Measurements from ENCODE around the gene SFRP5.

SFRP5 gene

DNA sequence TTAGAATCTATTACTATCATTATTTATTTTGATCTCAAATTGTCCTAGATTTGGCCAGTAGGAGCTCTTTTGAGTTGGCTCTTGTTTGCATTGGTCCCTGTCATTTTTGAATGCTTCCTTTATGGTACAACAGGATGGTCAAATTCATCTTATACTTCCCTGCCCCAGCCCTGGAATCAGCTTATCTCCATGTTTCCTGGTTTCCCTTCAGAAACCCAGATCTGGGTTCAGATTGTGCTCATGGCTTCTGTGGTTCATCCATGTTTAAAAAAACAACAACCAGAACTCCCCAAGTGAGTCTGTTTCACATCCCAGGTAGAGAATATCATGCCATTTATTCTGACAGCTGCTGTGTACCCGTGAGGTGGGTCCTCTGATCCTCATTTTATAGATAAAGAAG lies 24.2 kb downstream of the SFRP5 start:
- Histone ChIP-seq H3K4me1 (ENCODE audit: control insufficient read depth, insufficient read depth, low read length) (no peaks in the 10 kb centered on the region), H3K27me3 (replicated peaks; ENCODE audit: control insufficient read depth, insufficient read depth, low read length) (no peaks in the 10 kb centered on the region), H3K36me3 (ENCODE audit: control insufficient read depth, insufficient read depth, low read length, severe bottlenecking) (peaks cover 95% of the 10 kb centered on the region), H3K4me3 (ENCODE audit: low read length) (no peak overlapping the region), H3K9me3 (ENCODE audit: control insufficient read depth, low read length) (no peaks in the 10 kb centered on the region), H3K9ac (ENCODE audit: low read length) (no peak overlapping the region)
- no peak for DNase-seq (ENCODE audit: low read depth)

DNA sequence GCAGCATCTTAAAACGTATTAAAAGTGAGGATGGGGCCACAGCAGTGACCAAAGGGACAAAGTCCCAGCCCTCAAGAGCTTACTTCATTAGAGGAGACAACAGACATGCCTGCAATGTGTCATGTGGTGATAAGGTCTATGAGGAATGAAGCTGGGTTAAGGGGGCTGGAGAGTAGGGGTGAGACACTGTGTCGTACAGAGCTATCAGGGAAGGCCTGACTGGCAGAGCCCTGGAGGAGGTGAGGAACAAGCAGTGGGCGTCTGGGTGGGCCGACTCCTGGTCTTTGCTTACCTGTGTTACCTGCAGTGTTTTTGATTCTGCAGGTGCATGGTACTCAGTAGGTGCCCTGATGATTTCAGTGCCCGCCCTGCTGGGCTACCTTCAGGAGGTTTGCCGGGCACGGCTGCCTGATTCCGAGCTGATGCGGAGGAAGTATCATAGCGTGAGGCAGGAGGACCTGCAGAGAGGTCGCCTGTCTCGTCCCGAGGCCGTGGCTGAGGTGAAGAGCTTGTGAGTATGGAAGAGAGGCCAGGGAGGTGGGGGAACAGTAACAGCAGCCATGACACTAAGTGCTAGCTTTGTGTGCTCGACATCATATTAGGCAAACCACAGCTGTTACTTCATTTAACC lies 27.3 kb downstream of the SFRP5 start:
- Histone ChIP-seq H3K27me3 (replicated peaks; ENCODE audit: control insufficient read depth, insufficient read depth, low read length) (no peaks in the 10 kb centered on the region), H3K9me3 (ENCODE audit: control insufficient read depth, low read length) (no peaks in the 10 kb centered on the region), H3K36me3 (ENCODE audit: control insufficient read depth, insufficient read depth, low read length, severe bottlenecking) (peaks cover 75% of the 10 kb centered on the region), H3K4me3 (ENCODE audit: low read length) (no peak overlapping the region), H3K4me1 (ENCODE audit: control insufficient read depth, insufficient read depth, low read length) (no peaks in the 10 kb centered on the region), H3K9ac (ENCODE audit: low read length) (no peak overlapping the region)
- no peak for DNase-seq (ENCODE audit: low read depth)

DNA sequence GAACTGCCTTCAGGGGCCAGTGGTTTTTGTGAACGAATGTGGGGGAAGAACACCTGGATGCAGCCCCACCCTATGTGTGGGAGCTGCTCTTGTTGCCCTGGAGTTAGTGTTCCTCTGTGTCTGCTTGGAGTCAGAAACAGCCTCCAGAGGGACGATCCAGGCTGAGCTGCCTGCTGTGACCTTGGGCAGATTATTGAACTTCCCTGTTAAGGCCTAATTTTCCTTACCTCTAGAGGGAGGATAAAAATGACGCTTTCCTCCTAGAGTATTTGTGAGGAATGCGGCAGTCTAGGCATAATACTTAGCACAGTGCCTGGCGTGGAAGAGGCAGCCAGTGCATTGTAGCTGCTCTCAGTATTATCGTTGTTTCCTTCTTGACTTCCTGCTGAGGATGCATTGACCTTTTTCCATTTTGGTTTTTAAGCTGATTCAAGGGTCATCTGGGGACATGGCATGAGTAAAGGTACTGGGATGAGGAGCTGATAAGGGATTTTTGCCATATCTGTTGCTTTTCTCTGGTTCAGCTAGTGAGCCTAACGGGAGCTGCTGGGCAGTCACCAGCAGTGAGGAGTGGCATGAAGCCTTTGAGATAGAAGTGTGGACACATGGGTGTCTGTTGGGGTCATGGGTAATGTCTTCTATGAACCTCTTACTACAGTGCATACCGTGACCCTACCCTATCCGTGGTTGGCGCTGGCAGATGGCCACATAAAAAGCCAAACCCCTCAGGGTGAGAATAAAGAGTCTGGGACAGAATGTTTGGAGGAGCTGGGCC lies 28.4 kb downstream of the SFRP5 start:
- H3K4me3 ChIP-seq (ENCODE audit: low read length): no peak overlapping the region
- peaks cover 65% of the 10 kb centered on the region for H3K36me3 ChIP-seq (ENCODE audit: control insufficient read depth, insufficient read depth, low read length, severe bottlenecking)
- no peaks in the 10 kb centered on the region for H3K9me3 ChIP-seq (ENCODE audit: control insufficient read depth, low read length)
- H3K4me1 ChIP-seq (ENCODE audit: control insufficient read depth, insufficient read depth, low read length): peaks cover 3% of the 10 kb centered on the region
- H3K27me3 ChIP-seq (replicated peaks; ENCODE audit: control insufficient read depth, insufficient read depth, low read length): no peaks in the 10 kb centered on the region
- no peak overlapping the region for H3K9ac ChIP-seq (ENCODE audit: low read length)
- no peak for DNase-seq (ENCODE audit: low read depth)

DNA sequence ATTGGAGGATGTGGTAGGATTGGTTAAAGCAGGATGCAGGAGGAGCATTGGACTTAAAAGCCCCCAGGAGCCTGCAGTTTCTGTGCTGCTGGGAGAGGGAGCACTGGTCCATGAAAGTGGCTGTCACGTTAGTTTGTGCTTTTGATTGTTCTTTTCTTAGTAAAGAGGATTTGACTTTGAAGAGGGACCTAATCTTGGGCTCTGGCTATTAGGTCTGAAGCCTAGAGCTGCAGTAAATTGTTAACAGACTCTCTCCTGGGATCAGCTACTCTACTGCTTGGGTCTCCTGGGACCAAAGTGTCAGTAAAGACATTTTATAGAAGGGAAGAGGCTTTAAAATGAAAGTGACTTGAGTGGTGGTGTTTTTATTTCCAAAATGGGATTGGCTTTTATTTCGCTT lies 31.2 kb downstream of the SFRP5 start:
- Histone ChIP-seq H3K27me3 (replicated peaks; ENCODE audit: control insufficient read depth, insufficient read depth, low read length) (no peaks in the 10 kb centered on the region), H3K9ac (ENCODE audit: low read length) (no peak overlapping the region), H3K4me1 (ENCODE audit: control insufficient read depth, insufficient read depth, low read length) (peaks cover 9% of the 10 kb centered on the region), H3K9me3 (ENCODE audit: control insufficient read depth, low read length) (no peaks in the 10 kb centered on the region), H3K4me3 (ENCODE audit: low read length) (no peak overlapping the region), H3K36me3 (ENCODE audit: control insufficient read depth, insufficient read depth, low read length, severe bottlenecking) (peaks cover 40% of the 10 kb centered on the region)
- no peak for DNase-seq (ENCODE audit: low read depth)

DNA sequence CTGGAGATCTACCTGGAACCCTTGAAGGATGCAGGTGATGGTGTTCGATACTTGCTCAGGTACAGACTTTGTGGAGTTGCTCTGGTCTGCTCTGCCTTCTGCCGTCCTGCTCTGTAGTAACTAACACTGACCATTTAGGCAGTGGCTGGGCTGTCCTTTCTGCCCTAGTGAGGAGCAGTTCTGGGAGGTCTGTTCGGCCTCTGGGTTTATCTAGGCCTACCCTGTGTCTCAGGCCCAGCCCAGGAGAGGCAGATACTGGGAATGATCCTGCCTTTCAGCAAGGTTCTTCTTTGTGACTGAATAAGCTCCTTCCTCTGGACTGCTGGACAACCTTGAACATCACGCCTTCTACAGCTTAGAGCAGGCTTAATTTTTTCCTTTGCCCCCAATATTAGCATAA lies 33.2 kb downstream of the SFRP5 start:
- no peak for DNase-seq (ENCODE audit: low read depth)
- Histone ChIP-seq H3K27me3 (replicated peaks; ENCODE audit: control insufficient read depth, insufficient read depth, low read length) (no peaks in the 10 kb centered on the region), H3K4me3 (ENCODE audit: low read length) (peak overlapping the region; percentile 92)

DNA sequence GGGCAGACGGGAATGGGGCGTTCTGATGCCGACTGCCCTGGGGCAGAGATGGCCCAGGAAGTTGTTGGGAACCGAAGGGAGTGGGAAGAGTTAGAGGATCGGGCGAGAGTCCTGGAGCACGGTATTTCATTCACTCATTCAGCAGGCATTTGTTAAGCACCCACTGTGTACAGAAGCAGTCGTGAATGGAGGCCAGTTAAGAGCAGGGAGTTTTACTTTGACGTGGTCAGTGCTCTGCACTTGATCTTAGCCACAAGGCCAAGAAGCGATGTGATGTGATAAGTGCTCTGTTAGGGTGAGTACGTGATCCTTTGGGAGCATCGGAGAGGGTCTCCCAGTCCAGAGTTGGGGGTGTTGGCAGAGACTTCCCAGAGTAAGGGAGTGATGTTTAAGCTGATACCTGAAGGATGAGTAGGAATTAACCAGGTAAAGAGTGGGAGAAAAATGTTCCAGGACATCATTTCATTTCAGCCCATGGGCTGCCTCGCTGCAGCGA lies 34.0 kb downstream of the SFRP5 start:
- Histone ChIP-seq H3K36me3 (ENCODE audit: control insufficient read depth, insufficient read depth, low read length, severe bottlenecking) (peaks cover 14% of the 10 kb centered on the region), H3K4me3 (ENCODE audit: low read length) (peak overlapping the region; percentile 92), H3K9me3 (ENCODE audit: control insufficient read depth, low read length) (no peaks in the 10 kb centered on the region), H3K4me1 (ENCODE audit: control insufficient read depth, insufficient read depth, low read length) (peaks cover 9% of the 10 kb centered on the region), H3K9ac (ENCODE audit: low read length) (peak overlapping the region; percentile 95), H3K27me3 (replicated peaks; ENCODE audit: control insufficient read depth, insufficient read depth, low read length) (no peaks in the 10 kb centered on the region)
- DNase-seq (ENCODE audit: low read depth): no peak

More for the DNA sequence above, 33.2 kb downstream of the SFRP5 start:
- H3K4me1 ChIP-seq (ENCODE audit: control insufficient read depth, insufficient read depth, low read length): peaks cover 9% of the 10 kb centered on the region
- H3K9me3 ChIP-seq (ENCODE audit: control insufficient read depth, low read length): no peaks in the 10 kb centered on the region
- H3K9ac ChIP-seq (ENCODE audit: low read length): no peak overlapping the region
- peaks cover 22% of the 10 kb centered on the region for H3K36me3 ChIP-seq (ENCODE audit: control insufficient read depth, insufficient read depth, low read length, severe bottlenecking)

DNA sequence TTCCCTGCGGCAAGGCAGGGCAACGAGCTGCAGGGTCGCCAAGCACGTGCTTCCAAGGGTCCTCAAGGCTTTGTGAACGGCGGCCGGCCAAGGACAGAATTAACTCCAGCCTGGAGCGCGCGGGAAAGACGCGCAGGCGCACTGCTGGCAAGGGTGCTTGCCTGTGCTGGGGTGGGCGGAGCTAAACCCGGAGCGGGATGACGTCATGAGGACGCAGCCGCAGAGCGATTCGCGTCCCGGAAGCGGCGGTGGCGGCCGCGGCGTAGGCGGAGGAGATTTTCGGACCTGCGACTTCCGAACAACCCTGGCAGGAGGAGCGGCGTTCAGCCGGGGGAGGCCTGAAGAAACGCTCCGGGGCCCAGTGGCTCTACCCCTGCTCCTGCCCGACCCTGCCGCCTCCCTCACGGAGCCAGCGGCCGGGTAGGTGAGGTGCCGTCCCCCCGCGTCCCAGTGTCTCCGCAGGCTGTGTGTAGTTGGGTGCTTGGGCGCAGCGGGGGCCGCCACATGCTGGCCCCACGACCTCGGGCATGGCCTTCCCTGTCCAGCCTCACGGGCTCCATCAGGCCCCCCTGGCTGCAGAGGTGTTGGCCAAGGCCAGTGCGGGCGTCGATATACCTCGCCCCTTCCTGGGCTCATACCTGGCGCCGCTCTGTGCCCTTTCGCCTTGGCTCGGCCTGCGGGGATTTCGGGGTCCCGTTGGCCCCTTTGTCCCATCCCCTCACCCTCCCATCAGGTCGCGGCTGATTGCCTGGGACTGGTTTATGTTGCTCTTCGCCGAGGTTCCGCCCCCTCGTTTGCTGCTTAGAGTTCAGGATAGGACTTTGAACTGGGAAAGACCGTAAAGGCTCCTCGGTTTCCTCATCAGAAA lies 34.7 kb downstream of the SFRP5 start, which contains the start of gene ZFYVE27:
Gene ZFYVE27, plus strand, starts transcription at position 227 of the 868 bp plus-strand sequence. CDS start 1,350 bp downstream, outside the sequence.
- H3K4me1 ChIP-seq (ENCODE audit: control insufficient read depth, insufficient read depth, low read length): peaks cover 9% of the 10 kb centered on the region

DNA sequence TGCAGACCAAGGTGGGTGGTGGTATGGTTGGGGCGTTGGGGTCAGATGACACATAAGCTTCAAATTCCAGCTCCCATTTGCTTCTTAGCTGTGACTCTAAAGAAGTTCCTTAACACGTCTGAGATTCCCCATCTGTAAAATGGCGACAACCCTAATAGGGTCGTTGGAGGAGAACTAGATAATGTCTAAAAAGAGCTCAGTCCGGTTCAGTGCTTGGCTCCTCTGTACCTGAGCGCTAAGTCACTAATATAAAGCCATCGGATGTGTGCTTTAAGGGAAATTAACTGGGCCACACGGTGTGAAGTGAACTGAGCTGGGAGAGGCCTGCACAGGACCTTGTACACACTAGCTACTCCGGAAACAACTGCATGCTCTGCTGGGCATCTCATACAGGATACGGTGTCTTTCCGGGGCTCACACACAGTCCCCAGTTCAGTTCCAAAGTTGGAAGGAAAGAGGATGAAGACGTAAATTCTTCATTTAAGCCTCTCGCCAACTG lies 35.3 kb downstream of the SFRP5 start:
- Histone ChIP-seq H3K9ac (ENCODE audit: low read length) (peak overlapping the region; percentile 95), H3K27me3 (replicated peaks; ENCODE audit: control insufficient read depth, insufficient read depth, low read length) (no peaks in the 10 kb centered on the region), H3K4me3 (ENCODE audit: low read length) (peak overlapping the region; percentile 92), H3K4me1 (ENCODE audit: control insufficient read depth, insufficient read depth, low read length) (peaks cover 10% of the 10 kb centered on the region), H3K9me3 (ENCODE audit: control insufficient read depth, low read length) (no peaks in the 10 kb centered on the region), H3K36me3 (ENCODE audit: control insufficient read depth, insufficient read depth, low read length, severe bottlenecking) (peaks cover 13% of the 10 kb centered on the region)
- DNase-seq (ENCODE audit: low read depth): no peak

More for the DNA sequence above, 34.7 kb downstream of the SFRP5 start, which contains the start of gene ZFYVE27:
- Histone ChIP-seq H3K9ac (ENCODE audit: low read length) (peak within 1 kb of the TSS; percentile 95), H3K4me3 (ENCODE audit: low read length) (peak within 1 kb of the TSS; percentile 92), H3K9me3 (ENCODE audit: control insufficient read depth, low read length) (no peaks in the 10 kb centered on the region), H3K27me3 (replicated peaks; ENCODE audit: control insufficient read depth, insufficient read depth, low read length) (no peaks in the 10 kb centered on the region), H3K36me3 (ENCODE audit: control insufficient read depth, insufficient read depth, low read length, severe bottlenecking) (peaks cover 13% of the 10 kb centered on the region)
- DNase-seq (ENCODE audit: low read depth): peak; percentile 98

DNA sequence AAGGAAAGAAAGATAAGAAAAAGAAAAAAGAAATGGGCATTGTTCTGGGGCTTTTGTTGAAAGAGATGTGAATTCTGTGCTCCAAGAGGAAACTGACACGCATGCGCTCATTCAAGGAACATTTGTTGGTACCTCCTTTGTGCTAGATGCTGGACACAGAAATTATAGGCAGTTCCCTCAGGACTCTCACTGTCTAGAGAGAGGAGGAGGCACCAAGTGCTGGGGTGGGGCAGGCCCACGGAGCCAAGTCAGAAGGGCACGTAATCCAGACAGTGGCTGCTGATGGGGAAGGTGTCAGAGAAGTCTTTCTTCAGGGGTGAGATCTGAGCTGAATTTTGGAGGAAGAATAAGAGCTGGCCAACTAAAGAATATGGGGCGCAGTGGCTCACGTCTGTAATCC lies 37.8 kb downstream of the SFRP5 start:
- Histone ChIP-seq H3K27me3 (replicated peaks; ENCODE audit: control insufficient read depth, insufficient read depth, low read length) (no peaks in the 10 kb centered on the region), H3K4me3 (ENCODE audit: low read length) (no peak overlapping the region), H3K36me3 (ENCODE audit: control insufficient read depth, insufficient read depth, low read length, severe bottlenecking) (no peaks in the 10 kb centered on the region), H3K4me1 (ENCODE audit: control insufficient read depth, insufficient read depth, low read length) (peaks cover 12% of the 10 kb centered on the region), H3K9me3 (ENCODE audit: control insufficient read depth, low read length) (no peaks in the 10 kb centered on the region), H3K9ac (ENCODE audit: low read length) (no peak overlapping the region)
- no peak for DNase-seq (ENCODE audit: low read depth)

DNA sequence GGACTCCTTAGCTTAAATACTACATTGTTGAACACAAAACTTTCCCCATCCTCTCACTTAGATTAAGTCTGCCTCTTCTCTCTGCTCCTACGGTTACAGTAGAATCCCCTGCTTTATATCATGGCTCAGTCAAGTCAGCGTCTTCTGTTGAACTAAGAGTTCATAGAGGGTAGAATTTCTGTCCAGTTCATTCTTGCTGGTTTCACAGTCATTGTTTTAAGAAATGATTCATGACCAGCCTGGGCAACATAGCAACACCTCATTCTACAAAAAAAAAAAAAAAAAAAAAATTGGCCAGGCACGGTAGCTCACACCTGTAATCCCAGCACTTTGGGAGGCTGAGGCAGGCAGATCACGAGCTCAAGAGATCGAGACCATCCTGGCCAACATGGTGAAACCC lies 38.5 kb downstream of the SFRP5 start:
- no peaks in the 10 kb centered on the region for H3K27me3 ChIP-seq (replicated peaks; ENCODE audit: control insufficient read depth, insufficient read depth, low read length)
- H3K4me3 ChIP-seq (ENCODE audit: low read length): no peak overlapping the region
- H3K9me3 ChIP-seq (ENCODE audit: control insufficient read depth, low read length): no peaks in the 10 kb centered on the region
- H3K36me3 ChIP-seq (ENCODE audit: control insufficient read depth, insufficient read depth, low read length, severe bottlenecking): no peaks in the 10 kb centered on the region
- peaks cover 7% of the 10 kb centered on the region for H3K4me1 ChIP-seq (ENCODE audit: control insufficient read depth, insufficient read depth, low read length)
- no peak overlapping the region for H3K9ac ChIP-seq (ENCODE audit: low read length)
- DNase-seq (ENCODE audit: low read depth): no peak

DNA sequence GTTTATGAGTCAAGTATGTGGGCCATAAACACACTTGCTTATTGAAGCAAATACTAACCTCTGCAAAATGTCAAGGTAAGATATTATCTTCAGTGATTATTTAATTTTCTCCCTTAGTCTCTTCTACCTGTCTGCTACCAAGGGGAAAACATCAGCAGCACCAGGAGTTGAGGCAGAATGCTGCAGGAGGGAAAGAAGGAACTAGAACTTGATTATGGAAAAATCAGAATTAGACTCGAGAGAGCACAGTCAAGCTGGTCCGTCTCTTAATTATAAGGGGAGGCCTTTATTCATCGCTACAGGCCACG lies 39.8 kb downstream of the SFRP5 start:
- no peak for DNase-seq (ENCODE audit: low read depth)
- Histone ChIP-seq H3K9ac (ENCODE audit: low read length) (no peak overlapping the region), H3K9me3 (ENCODE audit: control insufficient read depth, low read length) (no peaks in the 10 kb centered on the region), H3K36me3 (ENCODE audit: control insufficient read depth, insufficient read depth, low read length, severe bottlenecking) (no peaks in the 10 kb centered on the region), H3K4me3 (ENCODE audit: low read length) (no peak overlapping the region), H3K27me3 (replicated peaks; ENCODE audit: control insufficient read depth, insufficient read depth, low read length) (no peaks in the 10 kb centered on the region), H3K4me1 (ENCODE audit: control insufficient read depth, insufficient read depth, low read length) (peaks cover 5% of the 10 kb centered on the region)

Measured in adipocyte (in vitro differentiated cells).